KBM-7 (cell line): ENCODE measurements around the gene ZNF511.
"Not testable (repeated sequence)": the region's sequence is repeated elsewhere in the genome, so short reads cannot be mapped to it uniquely, and the experiment has no call there.

ENCODE experiments used
- DNase-seq: peaks from one replicate; pipeline ENCODE4 v3.0.0-alpha.2; 2015
- in situ Hi-C: fragments of 300-500 bp; cut with MboI; formaldehyde crosslinking; loops from 2 replicates; pipeline ENCODE4 v1.14.3; 2020; ENCODE audit warnings: low sequenced_read_pairs, low pct_unique_long_range_greater_than_20kb, mixed read lengths

Gene ZNF511, protein sequence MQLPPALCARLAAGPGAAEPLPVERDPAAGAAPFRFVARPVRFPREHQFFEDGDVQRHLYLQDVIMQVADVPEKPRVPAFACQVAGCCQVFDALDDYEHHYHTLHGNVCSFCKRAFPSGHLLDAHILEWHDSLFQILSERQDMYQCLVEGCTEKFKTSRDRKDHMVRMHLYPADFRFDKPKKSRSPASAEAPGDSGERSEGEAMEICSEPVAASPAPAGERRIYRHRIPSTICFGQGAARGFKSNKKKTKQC

GRCh38 chr10:133308421-133309099 is at the start of gene ZNF511, which contains the start of gene TUBGCP2:
Gene ZNF511, plus strand, starts transcription at chr10:133308914. Its CDS starts 30 bp downstream, at chr10:133308944.
Gene TUBGCP2, minus strand, starts transcription at chr10:133308872. Its CDS starts 5,931 bp downstream, at chr10:133302941.
- in situ Hi-C loops: no loop called here
- peak; percentile 86 for DNase-seq

DNA sequence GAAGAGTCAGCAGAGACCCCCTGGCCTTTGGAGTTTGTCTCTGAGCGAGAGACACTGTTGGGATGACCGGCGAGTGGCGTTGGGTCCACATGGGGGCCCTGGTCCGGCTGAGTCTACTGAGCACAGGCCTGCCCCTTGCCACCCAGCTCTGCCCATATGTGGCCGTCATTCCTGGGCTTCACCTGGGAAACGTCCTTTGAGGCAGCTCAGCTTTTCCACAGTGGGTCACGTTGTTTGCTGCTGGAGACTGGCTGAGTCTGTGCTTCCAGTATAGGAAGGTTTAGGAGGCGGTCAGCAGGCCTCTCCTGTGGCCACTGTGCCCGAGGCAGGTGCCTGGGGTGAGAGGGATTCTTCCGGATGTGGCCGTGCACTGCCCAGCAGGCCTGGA is 49.1 kb upstream of the ZNF511 start:
- DNase-seq: no peak
- in situ Hi-C loops: no loop called here

DNA sequence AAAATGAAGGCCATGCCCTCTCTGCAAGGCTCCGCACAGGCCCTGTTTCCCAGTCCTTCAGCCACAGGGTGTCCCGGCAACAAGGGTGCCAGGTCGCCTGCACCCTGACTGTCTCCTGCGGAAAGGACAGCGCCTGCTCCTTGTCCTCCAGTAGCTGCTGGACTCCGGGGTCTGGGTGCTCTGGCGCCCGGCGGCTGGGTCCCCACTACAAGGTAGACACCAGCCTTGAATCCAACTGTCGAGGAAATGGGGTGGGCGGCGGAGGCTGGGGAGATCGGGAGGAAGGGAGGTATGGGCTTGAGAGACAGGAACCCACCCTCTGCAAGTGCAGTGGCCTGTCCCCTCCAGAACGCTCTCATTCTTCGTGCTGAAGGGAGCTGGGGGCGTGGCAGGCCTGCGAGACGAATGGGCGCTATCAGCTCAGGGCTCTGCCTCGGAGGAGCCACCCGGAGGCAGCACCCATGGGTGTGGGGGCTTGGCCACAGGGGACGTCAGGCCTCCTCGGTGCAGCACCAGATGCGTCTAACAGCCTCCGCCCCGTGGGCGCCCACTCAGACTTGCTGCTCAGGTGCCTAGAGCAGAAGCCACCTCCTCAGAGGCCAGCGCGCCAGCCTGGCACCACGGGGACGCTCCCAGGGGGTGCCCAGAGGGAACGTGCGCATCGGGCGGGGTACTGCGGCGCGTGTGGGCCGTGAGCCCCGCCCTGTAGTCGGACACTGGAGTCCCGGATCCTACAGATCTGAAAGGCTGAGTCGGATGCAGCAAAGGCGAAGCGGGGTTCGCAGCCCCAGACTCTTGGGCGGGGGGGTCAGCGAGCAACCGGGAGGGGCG is 47.6 kb upstream of the ZNF511 start:
- DNase-seq: peak; percentile 20
- in situ Hi-C loops: no loop called here

GRCh38 chr10:133261726-133262325 is 46.9 kb upstream of the ZNF511 start:
- DNase-seq: peak; percentile 24
- in situ Hi-C loops: no loop called here

GRCh38 chr10:133262696-133263095 is 46.0 kb upstream of the ZNF511 start:
- DNase-seq: no peak
- in situ Hi-C loops: no loop called here

GRCh38 chr10:133263674-133264073 is 45.0 kb upstream of the ZNF511 start:
- in situ Hi-C loops: no loop called here
- no peak for DNase-seq

GRCh38 chr10:133264461-133264860 is 44.3 kb upstream of the ZNF511 start:
- in situ Hi-C loops: no loop called here
- no peak for DNase-seq

GRCh38 chr10:133265052-133265451 is 43.7 kb upstream of the ZNF511 start:
- DNase-seq, in situ Hi-C loops: not testable (repeated sequence)

DNA sequence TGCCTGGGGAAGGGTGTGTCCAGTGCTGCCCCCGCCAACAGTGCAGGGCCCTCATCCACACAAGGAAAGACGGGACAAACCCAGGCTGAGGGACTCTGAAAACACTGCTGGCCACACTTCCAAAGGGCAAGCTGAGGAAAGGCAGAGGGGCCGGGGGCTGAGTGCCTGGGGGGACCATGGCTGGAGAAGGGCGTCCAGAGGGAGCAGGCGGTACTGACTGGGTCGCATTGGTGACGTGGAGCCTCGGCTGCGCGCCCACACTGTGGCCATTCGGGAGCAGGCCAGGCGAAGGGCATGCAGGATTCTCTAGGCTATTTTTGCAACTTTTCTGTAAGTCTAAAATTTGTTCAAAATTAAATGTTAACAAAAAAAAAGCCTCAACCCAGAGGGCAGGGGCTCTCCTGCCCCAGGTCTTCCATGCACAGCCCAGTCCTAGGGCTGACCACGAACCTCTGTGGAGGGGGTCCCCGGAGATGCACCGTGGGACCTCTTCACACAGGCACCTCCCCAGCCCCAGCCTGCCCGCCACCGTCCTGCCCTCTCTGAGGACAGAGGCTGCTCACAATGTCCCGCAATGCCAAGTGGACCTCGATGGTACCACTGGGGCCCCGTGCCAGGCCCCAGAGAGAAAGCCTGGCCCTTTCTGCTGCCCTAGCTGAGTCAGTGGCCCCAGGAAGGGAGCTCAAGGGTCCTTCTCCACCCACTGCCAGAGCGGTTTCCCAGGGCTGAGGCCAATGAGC is 42.5 kb upstream of the ZNF511 start:
- DNase-seq: no peak
- in situ Hi-C loops: no loop called here

- DNase-seq: no peak
- in situ Hi-C loops: no loop called here
Measured at GRCh38 chr10:133267293-133267692, 41.4 kb upstream of the ZNF511 start.

- no peak for DNase-seq
- in situ Hi-C loops: no loop called here
Measured at GRCh38 chr10:133267829-133268228, 40.9 kb upstream of the ZNF511 start.

DNA sequence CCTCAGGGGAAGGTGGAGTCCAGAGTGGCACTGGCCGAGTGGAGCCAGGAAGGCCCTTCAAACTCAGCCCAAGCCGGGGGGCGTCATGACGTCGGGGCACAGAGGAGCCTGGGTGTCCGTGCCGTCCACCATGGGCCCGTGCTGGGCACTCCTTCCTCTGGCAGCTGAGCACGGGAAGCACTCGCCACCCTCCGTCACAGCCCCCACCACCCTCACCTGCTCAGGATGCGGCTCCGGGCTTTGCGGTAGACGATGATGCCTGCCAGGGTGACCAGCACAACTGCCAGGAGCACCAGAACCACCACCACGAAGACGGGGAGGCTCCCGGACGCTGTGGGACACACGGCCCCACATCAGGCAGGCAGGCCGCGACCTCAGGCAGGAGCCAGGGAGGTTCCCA is 40.2 kb upstream of the ZNF511 start:
- no peak for DNase-seq
- in situ Hi-C loops: no loop called here

DNA sequence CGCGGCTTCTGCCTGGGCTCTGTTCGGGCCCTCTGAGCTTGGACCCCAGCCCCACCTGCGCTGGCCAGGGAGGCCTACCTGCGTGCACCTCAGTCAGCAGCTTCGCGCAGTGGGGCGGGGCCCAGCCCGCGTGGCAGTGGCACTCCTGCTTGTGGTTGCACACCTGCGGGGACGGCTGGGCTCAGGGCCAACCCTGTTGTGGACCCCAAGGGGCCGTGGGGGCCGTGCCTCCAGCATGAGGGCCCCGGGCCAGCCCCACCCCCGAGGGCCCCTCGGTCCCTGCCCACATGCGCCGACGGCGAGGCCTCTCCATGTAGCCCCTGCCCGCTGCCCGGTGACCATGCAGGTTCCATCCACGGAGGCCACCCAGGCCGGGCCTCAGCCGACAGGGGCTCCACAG is 39.3 kb upstream of the ZNF511 start:
- DNase-seq: no peak
- in situ Hi-C loops: no loop called here

GRCh38 chr10:133270204-133270603 is 38.5 kb upstream of the ZNF511 start:
- in situ Hi-C loops: no loop called here
- no peak for DNase-seq

DNA sequence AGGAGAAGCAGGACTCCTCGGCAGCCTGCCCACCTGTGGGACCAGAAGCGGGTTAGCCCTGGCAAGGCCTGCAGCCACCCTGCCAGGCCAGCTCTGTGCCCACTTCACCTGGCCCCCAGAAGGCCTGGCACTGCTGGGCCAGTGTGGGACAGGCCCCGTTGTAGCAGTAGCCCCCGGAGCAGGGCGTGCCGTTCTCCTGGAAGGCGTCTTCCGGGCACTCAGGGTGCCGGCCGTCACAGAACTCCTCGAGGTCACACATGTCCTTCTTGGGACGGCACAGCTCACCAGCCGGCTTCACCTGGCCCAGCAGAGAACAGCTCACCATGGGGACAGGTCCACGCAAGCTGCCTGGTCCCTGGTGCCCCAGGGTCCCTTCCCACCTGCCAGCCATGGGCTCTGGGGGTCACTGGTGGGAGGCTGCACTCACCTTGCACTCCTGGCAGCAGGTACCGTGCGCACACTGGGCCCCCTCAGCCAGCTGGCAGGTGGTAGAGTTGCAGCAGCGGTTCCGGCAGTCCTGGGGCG is 37.9 kb upstream of the ZNF511 start:
- DNase-seq: no peak
- in situ Hi-C loops: no loop called here

DNA sequence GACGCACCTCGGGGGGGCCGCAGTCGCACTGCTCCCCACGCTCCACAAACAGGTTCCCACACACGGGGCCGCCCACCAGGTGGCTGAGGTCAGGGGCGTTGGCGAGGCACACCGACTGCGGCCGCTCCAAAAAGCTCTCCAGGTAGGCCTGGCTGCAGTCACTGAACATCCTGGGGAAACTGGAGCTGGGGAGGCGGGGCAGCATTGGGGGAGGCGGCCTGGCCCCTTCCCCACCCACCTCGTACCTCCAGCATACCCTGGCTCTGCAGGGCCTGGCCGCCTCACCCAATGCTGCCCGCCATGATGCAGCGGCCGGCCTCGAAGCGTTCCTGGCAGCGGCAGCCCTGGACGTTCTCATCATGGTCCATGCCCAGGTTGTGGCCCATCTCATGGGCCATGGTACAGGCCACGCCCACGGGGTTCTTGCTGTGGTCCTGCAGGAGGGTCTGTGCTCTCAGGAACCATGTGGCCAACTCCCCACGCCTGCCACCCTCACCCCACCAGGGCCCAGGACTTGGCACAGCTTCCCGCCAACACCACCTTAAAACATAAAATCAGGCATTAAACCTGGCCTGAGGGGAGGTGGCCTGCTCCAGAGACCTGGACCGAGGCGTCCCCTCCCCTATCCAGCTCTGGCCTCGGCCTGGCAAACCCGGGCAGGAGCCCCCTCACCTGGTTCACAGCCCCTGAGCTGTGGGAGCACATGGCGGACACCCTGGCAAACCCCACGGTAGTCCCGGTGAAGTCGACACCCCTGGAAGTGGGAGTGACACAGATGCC is 37.0 kb upstream of the ZNF511 start:
- in situ Hi-C loops: no loop called here

GRCh38 chr10:133272301-133272963 is 36.3 kb upstream of the ZNF511 start:
- no peak for DNase-seq
- in situ Hi-C loops: no loop called here

More for the DNA sequence above, 37.0 kb upstream of the ZNF511 start:
- no peak for DNase-seq
